ENCODE results near the gene PRRG2. TPM values are rescaled to one million over a fixed set of nuclear protein-coding genes. Genes with fewer than 3 reads are reported as not detected.
A peak's percentile ranks its signal among the peaks of the same experiment; 100 is the strongest.

The PRRG2 gene
- total and polyA plus RNA-seq, 9 of the 15 experiments (the other 6 are each of a cell fraction or from before 2014, with no cell fraction given) = 0.06 to 1.1 (median 0.33) TPM

DNA sequence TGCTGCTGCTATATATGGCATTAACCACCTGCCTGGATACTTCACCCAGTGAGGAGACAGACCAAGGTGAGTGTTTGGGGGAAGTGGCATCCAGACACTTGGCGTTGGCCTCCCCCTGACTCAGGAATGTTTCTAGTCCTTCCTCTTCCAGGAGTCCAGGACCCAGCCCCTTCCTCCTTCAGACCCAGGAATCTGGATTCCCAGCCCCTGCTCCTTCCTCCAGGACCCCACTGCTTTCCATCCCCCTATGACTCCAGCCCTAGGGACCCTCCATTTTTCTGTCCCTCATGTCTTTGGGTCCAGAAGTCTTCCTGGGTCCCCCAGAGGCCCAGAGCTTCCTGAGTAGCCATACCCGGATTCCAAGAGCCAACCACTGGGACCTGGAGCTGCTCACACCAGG lies 2.1 kb downstream of the PRRG2 start:
- POLR2A ChIA-PET = interaction anchor here (1.0 to 1.1 kb wide), 2 partner anchors 59 to 92 kb away, joined by 3 to 4 read pairs; partner anchors contain the start of gene SCAF1
- WGBS (ENCODE audit: insufficient coverage, low coverage, missing lambda C conversion rate) = 17% methylated on average over 2 of the region's 2 CpGs
- no peak for TF ChIP-seq PTRF (tag; IDR thresholded peaks at IDR 0.05)
- Histone ChIP-seq H3K9me1 (ENCODE audit: control insufficient read depth, insufficient read depth, low read length) (no peaks in the 10 kb centered on the region), H3K9ac (ENCODE audit: insufficient read depth in 1 of 2, low read depth in 2 of 2, low read length in 2 of 2) (peak overlapping the region in 1 of 2 experiments; percentile 6; a peak in 1 of 4 replicates), H3K4me1 (replicated peaks in 1 of 2; ENCODE audit: control insufficient read depth in 2 of 2, insufficient read depth in 2 of 2, low read length in 2 of 2) (peaks cover 11 to 13% of the 10 kb centered on the region in 2 experiments; a peak in 4 of 5 replicates), H3K79me2 (ENCODE audit: control insufficient read depth, insufficient read depth, low read length) (peaks cover 21% of the 10 kb centered on the region), H3K27me3 (ENCODE audit: control insufficient read depth in 2 of 2, insufficient read depth in 2 of 2, low read length in 2 of 2) (no peaks in the 10 kb centered on the region), H3K4me2 (ENCODE audit: insufficient read depth, low read length) (no peak overlapping the region), H2AFZ (ENCODE audit: low read depth, low read length) (peak overlapping the region; percentile 60), H3K4me3 (no peak overlapping the region), H3K9me3 (replicated peaks; ENCODE audit: control insufficient read depth, insufficient read depth, low read depth, low read length) (no peaks in the 10 kb centered on the region), H3K36me3 (ENCODE audit: control insufficient read depth, insufficient read depth, low read length) (peaks cover 4% of the 10 kb centered on the region; the same call in 1 of the 3 replicates), H4K20me1 (replicated peaks; ENCODE audit: control insufficient read depth, insufficient read depth, low read length) (no peaks in the 10 kb centered on the region), H3K27ac (ENCODE audit: extremely low read depth, low read depth, low read length) (no peak overlapping the region)
- DNase-seq (ENCODE audit: extremely low read depth in 1 of 4, low spot score in 3 of 4) (no peak), FAIRE-seq (no peak), ATAC-seq (no peak)
- CTCF ChIA-PET (ENCODE audit: low intra/inter-chr PET ratio) = no interaction called here
- no TSS peak for BruUV-seq (replicated peaks)
- intact Hi-C loops (cut with micrococcal nuclease) = no loop called here
- in situ Hi-C loops (cut with MboI) = no loop called here

- no peak for FAIRE-seq
- CTCF ChIA-PET (ENCODE audit: low intra/inter-chr PET ratio) = no interaction called here
- POLR2A ChIA-PET = interaction anchor here (0.6 to 1.6 kb wide), 2 partner anchors 55 to 96 kb away, joined by 3 read pairs; no protein-coding TSS in a partner anchor
- Histone ChIP-seq H3K9me3 (replicated peaks; ENCODE audit: control insufficient read depth, insufficient read depth, low read depth, low read length) (no peaks in the 10 kb centered on the region), H3K9ac (ENCODE audit: insufficient read depth in 1 of 2, low read depth in 2 of 2, low read length in 2 of 2) (peak overlapping the region in 1 of 2 experiments; percentile 55; a peak in 1 of 4 replicates), H3K4me2 (ENCODE audit: insufficient read depth, low read length) (no peak overlapping the region), H3K4me3 (no peak overlapping the region), H2AFZ (ENCODE audit: low read depth, low read length) (no peak overlapping the region), H3K27ac (ENCODE audit: extremely low read depth, low read depth, low read length) (no peak overlapping the region), H3K9me1 (ENCODE audit: control insufficient read depth, insufficient read depth, low read length) (no peaks in the 10 kb centered on the region), H3K27me3 (ENCODE audit: control insufficient read depth in 2 of 2, insufficient read depth in 2 of 2, low read length in 2 of 2) (no peaks in the 10 kb centered on the region), H3K79me2 (ENCODE audit: control insufficient read depth, insufficient read depth, low read length) (peaks cover 4% of the 10 kb centered on the region), H4K20me1 (replicated peaks; ENCODE audit: control insufficient read depth, insufficient read depth, low read length) (no peaks in the 10 kb centered on the region), H3K4me1 (replicated peaks in 1 of 2; ENCODE audit: control insufficient read depth in 2 of 2, insufficient read depth in 2 of 2, low read length in 2 of 2) (peaks cover 12 to 18% of the 10 kb centered on the region in 2 experiments; a peak in 4 of 5 replicates), H3K36me3 (ENCODE audit: control insufficient read depth, insufficient read depth, low read length) (no peaks in the 10 kb centered on the region)
- no TSS peak for BruUV-seq (replicated peaks)
- TF ChIP-seq CXXC5 (CRISPR knock-in tag; IDR thresholded peaks at IDR 0.05) (no peak), RFX1 (IDR thresholded peaks at IDR 0.05) (peak; percentile 92)
- in situ Hi-C loops (cut with MboI) (no loop called here), intact Hi-C loops (cut with micrococcal nuclease) (no loop called here)
- WGBS (ENCODE audit: insufficient coverage, low coverage, missing lambda C conversion rate) = 48% methylated on average over 8 of the region's 8 CpGs
- DNase-seq (ENCODE audit: extremely low read depth in 1 of 4, low spot score in 3 of 4) = peak in 1 of 4 experiments; percentile 1
- no peak for ATAC-seq
Observed at GRCh38 chr19:49585023-49585422, 3.9 kb downstream of the PRRG2 start.
